D721Med (cell line): Measurements from ENCODE around the gene C1orf198.

Source experiments
- DNase-seq: peaks from one replicate; pipeline ENCODE4 v3.0.0; 2011; ENCODE audit warnings: low spot score; ENCODE audit not compliant: insufficient read length
- FAIRE-seq: peaks from 2 replicates; lab custom pipeline; 2011; peaks lifted over from hg19 to GRCh38; lab: Jason Lieb, UNC
- TF ChIP-seq, protein P1 (sequence below): IDR thresholded peaks from 2 replicates; pipeline ENCODE4 v1.5.1; 2012; ENCODE audit warnings: mild to moderate bottlenecking, control low read depth; ENCODE audit not compliant: insufficient read depth; ENCODE audit errors: missing control alignments

Gene C1orf198

DNA sequence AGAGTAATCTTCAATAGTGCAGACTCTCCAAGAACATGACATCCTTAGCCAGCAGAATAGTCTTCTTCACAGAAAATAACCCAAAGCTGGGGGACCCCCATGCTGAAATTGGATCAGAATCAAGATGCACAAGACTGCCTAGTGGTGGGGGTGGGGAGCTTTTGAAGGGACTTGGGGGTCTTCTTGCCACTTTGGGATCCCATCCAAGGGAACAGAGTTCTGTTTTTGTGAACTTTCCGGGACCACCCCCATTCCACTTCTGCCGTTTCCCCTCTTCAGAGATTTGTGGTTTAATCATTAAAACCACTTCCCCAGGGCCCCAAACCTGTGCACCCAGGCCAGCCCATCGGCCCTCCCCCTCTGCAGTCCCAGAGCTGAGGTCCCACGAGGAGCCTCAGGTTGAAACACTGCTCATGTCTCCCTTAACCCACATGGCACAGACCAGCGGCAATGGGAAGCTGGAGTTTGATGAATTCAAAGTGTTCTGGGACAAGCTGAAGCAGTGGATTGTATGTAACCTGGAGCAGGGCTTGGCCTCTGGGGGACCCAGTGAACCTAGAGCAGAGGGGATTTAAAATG, 76.2 kb downstream of the C1orf198 start:
- TF ChIP-seq, protein P1, sequence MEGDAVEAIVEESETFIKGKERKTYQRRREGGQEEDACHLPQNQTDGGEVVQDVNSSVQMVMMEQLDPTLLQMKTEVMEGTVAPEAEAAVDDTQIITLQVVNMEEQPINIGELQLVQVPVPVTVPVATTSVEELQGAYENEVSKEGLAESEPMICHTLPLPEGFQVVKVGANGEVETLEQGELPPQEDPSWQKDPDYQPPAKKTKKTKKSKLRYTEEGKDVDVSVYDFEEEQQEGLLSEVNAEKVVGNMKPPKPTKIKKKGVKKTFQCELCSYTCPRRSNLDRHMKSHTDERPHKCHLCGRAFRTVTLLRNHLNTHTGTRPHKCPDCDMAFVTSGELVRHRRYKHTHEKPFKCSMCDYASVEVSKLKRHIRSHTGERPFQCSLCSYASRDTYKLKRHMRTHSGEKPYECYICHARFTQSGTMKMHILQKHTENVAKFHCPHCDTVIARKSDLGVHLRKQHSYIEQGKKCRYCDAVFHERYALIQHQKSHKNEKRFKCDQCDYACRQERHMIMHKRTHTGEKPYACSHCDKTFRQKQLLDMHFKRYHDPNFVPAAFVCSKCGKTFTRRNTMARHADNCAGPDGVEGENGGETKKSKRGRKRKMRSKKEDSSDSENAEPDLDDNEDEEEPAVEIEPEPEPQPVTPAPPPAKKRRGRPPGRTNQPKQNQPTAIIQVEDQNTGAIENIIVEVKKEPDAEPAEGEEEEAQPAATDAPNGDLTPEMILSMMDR = no peak
- DNase-seq (no peak), FAIRE-seq (no peak)

DNA sequence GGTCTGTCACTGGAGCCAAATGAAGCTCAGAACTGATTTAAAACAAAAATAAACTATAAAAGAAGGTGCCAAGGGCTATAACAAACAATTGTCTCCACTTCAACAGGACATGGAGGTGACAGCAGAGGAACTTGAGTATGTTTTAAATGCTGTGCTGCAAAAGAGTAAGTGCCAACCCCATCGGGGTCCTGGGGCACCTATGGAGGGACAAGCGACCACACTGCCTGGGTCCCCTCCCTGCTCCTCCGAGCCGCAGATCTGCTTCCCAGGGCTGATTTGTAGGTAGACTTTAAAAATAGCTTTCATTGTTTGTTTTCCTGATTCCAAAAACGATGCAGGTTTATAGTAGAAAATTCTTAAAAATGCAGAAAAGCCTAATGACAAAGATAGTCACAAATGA, 78.3 kb downstream of the C1orf198 start:
- FAIRE-seq = no peak
- DNase-seq = no peak
- TF ChIP-seq, protein P1 = no peak

DNA sequence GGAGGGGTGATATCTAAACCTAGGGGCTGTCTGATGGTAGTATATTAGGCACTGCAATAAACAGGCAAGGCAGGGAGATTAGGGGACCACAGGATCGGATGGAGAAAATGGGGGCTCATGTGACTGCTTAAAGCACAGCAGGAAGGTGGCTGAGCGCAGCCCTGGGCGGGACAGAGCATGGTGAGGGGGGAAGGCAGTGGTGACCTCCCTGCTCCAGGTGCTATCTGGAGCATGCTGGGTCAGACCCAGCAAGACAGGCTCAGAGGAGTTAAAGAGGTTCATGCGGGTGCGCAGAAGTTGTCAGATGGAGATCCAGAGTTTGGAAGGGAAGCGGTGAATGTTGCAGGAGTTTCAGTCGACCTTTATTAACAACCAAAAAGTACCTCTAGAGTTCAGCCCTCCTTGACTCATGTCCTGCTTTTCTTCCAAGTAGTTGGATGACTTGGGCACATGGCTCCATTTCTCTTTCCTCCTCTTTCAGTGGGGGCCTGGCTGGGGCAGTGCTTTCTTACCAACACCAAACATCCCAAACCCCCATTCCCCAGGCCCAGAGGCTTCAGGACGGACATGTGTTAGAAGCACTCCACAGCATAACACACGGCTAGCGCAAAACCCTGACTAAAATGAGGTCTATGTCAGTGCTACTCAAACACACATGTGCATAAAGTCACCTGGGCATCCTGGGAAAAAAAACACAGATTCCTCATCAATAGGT, 79.6 kb downstream of the C1orf198 start:
- DNase-seq (no peak), FAIRE-seq (no peak)
- TF ChIP-seq, protein P1 = no peak

DNA sequence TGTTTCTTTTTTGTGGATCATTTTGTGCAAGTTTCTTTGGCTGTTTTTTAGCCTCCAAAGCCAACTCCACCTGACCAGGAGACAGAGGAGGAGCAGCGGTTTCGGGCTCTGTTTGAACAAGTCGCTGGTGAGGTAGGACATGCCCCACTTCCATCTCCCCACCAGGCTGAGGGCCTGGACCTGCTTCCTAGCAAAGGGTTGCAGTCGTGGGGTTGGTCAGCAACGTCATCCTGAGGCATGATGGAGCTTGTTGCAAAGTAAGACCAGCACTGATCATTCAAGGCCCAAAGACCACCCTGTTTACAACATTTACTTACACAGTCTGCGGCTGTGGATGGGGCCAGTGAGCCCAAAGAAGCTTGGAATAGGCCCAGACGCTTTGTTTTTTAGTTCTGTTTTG, 80.8 kb downstream of the C1orf198 start:
- TF ChIP-seq, protein P1 = no peak
- FAIRE-seq = no peak

More for the DNA sequence above, 80.8 kb downstream of the C1orf198 start:
- DNase-seq = no peak
